Activated CD4-positive, alpha-beta T cell treated with anti-CD3 and anti-CD28 coated beads, Interleukin-2, amount 10 ng/mL, durations not matched to agents 24 days and 14 days (primary cell): ENCODE results near the gene TWF2. TPM values are rescaled to one million over a fixed set of nuclear protein-coding genes. Genes with fewer than 3 reads are reported as not detected.

Experiments
- DNase-seq: peaks from one replicate; pipeline ENCODE4 v3.0.0; 2022
- H3K27ac Mint-ChIP-seq: one replicate; pipeline ENCODE4 v1.8.0; 2022; ENCODE audit warnings: mild to moderate bottlenecking, mixed read lengths
- H3K27me3 Mint-ChIP-seq: one replicate; pipeline ENCODE4 v1.8.0; 2022; ENCODE audit warnings: mixed read lengths
- H3K36me3 Mint-ChIP-seq: one replicate; pipeline ENCODE4 v1.8.0; 2022; ENCODE audit warnings: low read depth, mild to moderate bottlenecking, mixed read lengths
- H3K4me1 Mint-ChIP-seq: one replicate; pipeline ENCODE4 v1.8.0; 2021; ENCODE audit warnings: mixed read lengths
- H3K4me3 Mint-ChIP-seq: one replicate; pipeline ENCODE4 v1.8.0; 2022; ENCODE audit warnings: mild to moderate bottlenecking, moderate library complexity, mixed read lengths
- H3K9me3 Mint-ChIP-seq: one replicate; pipeline ENCODE4 v1.8.0; 2021; ENCODE audit warnings: mixed read lengths
- intact Hi-C: fragments of 100-400 bp; cut with micrococcal nuclease; formaldehyde crosslinking; loops from one replicate; pipeline ENCODE4 v1.15.1; 2023
- total RNA-seq: library from RNA; stranded (reverse); gene quantifications from 2 replicates; pipeline ENCODE4 v1.2.3, GENCODE V29; 2022

Gene TWF2
- total RNA-seq, 1 donor from 2014 or later, result 80.3 TPM

DNA sequence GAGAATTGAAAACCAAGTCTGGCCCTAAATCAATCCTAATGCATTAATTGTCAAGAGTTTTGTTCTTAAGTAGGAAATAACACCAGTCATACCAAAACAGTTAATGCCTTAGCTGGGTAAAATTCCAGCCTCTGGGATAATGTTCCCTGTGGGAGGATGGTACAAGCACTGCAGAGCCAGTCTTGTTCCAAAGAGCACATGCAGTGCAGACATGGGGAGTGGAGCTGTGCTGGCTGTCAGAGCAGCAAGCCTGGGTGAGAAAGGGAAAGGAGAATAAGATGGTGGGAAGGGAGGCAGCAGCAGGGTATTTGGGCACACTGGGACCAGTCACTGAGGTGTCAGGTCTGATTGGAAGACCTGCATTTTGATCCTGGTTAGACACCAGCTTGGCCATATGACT lies 28.9 kb downstream of the TWF2 start:
- Mint-ChIP-seq H3K4me3 (no peak overlapping the region), H3K9me3 (no peaks in the 10 kb centered on the region), H3K4me1 (peaks cover 11% of the 10 kb centered on the region), H3K36me3 (peaks cover 80% of the 10 kb centered on the region), H3K27me3 (no peaks in the 10 kb centered on the region), H3K27ac (no peak overlapping the region)
- no peak for DNase-seq
- intact Hi-C loops, result no loop called here

- H3K4me3 Mint-ChIP-seq, result no peak overlapping the region
- peaks cover 15% of the 10 kb centered on the region for H3K4me1 Mint-ChIP-seq
- H3K36me3 Mint-ChIP-seq, result peaks cover 77% of the 10 kb centered on the region
- no peak for DNase-seq
- no peaks in the 10 kb centered on the region for H3K27me3 Mint-ChIP-seq
- intact Hi-C loops, result no loop called here
- H3K27ac Mint-ChIP-seq, result peak overlapping the region; percentile 66
- no peaks in the 10 kb centered on the region for H3K9me3 Mint-ChIP-seq
Measured at GRCh38 chr3:52208556-52208955, 30.4 kb downstream of the TWF2 start.

- peaks cover 31% of the 10 kb centered on the region for H3K4me1 Mint-ChIP-seq
- H3K36me3 Mint-ChIP-seq, result peaks cover 79% of the 10 kb centered on the region
- DNase-seq, result no peak
- H3K27me3 Mint-ChIP-seq, result no peaks in the 10 kb centered on the region
- no peak overlapping the region for H3K4me3 Mint-ChIP-seq
- no peak overlapping the region for H3K27ac Mint-ChIP-seq
- no peaks in the 10 kb centered on the region for H3K9me3 Mint-ChIP-seq
- intact Hi-C loops, result no loop called here
Measured at GRCh38 chr3:52205727-52206372, 33.1 kb downstream of the TWF2 start.

DNA sequence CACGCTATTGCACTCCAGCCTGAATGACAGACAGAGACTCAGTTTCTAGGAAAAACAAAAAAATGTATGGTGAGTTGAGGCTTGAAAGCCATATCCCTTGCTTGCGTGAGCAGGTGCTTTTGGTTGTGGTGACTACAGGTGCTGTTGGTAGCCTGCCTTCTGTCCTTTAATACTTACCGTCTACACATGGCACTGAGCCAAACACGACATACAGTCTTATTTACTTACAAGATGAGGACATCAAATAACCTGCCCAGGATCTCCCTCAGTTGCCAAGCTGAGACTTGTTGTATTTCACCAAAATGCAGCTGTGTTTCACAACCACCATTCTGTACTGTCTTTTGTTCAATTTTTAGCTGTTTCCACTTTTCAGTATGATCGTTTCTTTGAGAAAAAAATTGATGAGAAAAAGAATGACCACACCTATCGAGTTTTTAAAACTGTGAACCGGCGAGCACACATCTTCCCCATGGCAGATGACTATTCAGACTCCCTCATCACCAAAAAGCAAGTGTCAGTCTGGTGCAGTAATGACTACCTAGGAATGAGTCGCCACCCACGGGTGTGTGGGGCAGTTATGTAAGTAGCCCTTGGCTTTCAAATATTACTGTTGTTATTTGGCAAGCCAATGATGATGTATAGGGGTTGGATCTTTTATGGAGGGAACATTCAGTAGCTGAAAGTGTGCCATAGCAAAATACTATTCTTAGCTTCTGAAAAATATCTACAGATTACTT lies 34.5 kb downstream of the TWF2 start:
- no peaks in the 10 kb centered on the region for H3K27me3 Mint-ChIP-seq
- intact Hi-C loops, result no loop called here
- H3K4me1 Mint-ChIP-seq, result peaks cover 38% of the 10 kb centered on the region
- H3K9me3 Mint-ChIP-seq, result no peaks in the 10 kb centered on the region
- H3K27ac Mint-ChIP-seq, result peak overlapping the region; percentile 52
- H3K4me3 Mint-ChIP-seq, result no peak overlapping the region
- peaks cover 75% of the 10 kb centered on the region for H3K36me3 Mint-ChIP-seq
- DNase-seq, result no peak

DNA sequence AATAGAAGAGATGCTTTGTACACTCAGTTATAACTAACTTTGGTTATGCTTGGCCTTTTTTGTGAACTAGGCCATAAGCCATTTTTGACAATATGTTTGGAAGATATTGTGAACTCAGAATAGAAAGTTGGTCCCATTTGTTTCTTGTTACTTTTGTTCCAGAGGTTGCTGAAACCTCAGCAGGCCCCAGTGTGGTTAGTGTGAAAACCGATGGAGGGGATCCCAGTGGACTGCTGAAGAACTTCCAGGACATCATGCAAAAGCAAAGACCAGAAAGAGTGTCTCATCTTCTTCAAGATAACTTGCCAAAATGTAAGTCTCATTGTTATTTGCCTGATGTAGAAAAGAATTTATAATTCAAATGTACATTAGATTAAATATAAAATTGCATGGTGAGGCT lies 35.3 kb downstream of the TWF2 start:
- Mint-ChIP-seq H3K9me3 (no peaks in the 10 kb centered on the region), H3K27ac (no peak overlapping the region), H3K4me3 (no peak overlapping the region), H3K4me1 (peaks cover 45% of the 10 kb centered on the region), H3K36me3 (peaks cover 77% of the 10 kb centered on the region), H3K27me3 (no peaks in the 10 kb centered on the region)
- DNase-seq, result no peak
- intact Hi-C loops, result no loop called here

DNA sequence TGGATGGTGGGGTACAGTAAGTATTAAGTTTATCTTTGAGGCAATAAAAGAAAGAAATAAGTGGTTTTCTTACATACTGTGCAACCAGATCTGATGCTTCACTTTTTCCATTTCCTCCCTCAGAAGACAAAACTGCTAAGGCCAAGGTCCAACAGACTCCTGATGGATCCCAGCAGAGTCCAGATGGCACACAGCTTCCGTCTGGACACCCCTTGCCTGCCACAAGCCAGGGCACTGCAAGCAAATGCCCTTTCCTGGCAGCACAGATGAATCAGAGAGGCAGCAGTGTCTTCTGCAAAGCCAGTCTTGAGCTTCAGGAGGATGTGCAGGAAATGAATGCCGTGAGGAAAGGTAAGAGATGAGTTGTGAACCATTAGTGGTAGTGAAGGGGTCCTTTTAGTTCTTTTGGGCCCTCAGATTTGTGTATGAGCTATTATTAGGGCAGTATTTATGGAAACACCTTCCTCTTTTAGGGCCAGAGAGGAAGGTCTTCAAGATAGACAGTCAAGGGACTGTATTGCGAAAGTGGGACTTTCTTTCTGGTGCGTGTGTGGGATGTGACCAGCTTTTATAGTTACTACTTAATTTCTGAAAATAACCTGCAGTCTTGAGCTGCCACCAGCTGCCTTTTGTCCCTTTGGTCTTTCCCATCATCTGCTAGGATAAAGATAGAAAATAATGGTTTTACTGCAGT lies 36.4 kb downstream of the TWF2 start:
- Mint-ChIP-seq H3K4me1 (peaks cover 50% of the 10 kb centered on the region), H3K27ac (peak overlapping the region; percentile 88), H3K9me3 (no peaks in the 10 kb centered on the region), H3K4me3 (no peak overlapping the region), H3K36me3 (peaks cover 71% of the 10 kb centered on the region), H3K27me3 (no peaks in the 10 kb centered on the region)
- no peak for DNase-seq
- intact Hi-C loops, result no loop called here

- peak overlapping the region; percentile 79 for H3K27ac Mint-ChIP-seq
- DNase-seq, result no peak
- H3K9me3 Mint-ChIP-seq, result no peaks in the 10 kb centered on the region
- H3K4me1 Mint-ChIP-seq, result peaks cover 59% of the 10 kb centered on the region
- peaks cover 61% of the 10 kb centered on the region for H3K36me3 Mint-ChIP-seq
- no peaks in the 10 kb centered on the region for H3K27me3 Mint-ChIP-seq
- peak overlapping the region; percentile 27 for H3K4me3 Mint-ChIP-seq
- intact Hi-C loops, result no loop called here
Measured at GRCh38 chr3:52200981-52201679, 37.8 kb downstream of the TWF2 start.

GRCh38 chr3:52198643-52199608 lies 40.0 kb downstream of the TWF2 start:
- H3K27ac Mint-ChIP-seq, result peak overlapping the region; percentile 89
- DNase-seq, result peak; percentile 58
- H3K4me1 Mint-ChIP-seq, result peaks cover 57% of the 10 kb centered on the region
- no peaks in the 10 kb centered on the region for H3K9me3 Mint-ChIP-seq
- intact Hi-C loops, result loop anchor here (1.0 to 10.0 kb wide), 4 partner anchors 45 to 336 kb away; partner anchors contain the start of genes DUSP7, NT5DC2, POC1A and RPL29
- H3K27me3 Mint-ChIP-seq, result no peaks in the 10 kb centered on the region
- H3K36me3 Mint-ChIP-seq, result peaks cover 45% of the 10 kb centered on the region
- peak overlapping the region; percentile 100 for H3K4me3 Mint-ChIP-seq

GRCh38 chr3:52197842-52198625 lies 40.9 kb downstream of the TWF2 start, which contains the start of gene ALAS1:
Gene ALAS1, plus strand, starts transcription at chr3:52198160. Its CDS starts 1,082 bp downstream, at chr3:52199242.
- H3K4me3 Mint-ChIP-seq, result peak within 1 kb of the TSS; percentile 100
- peaks cover 37% of the 10 kb centered on the region for H3K36me3 Mint-ChIP-seq
- H3K27me3 Mint-ChIP-seq, result no peaks in the 10 kb centered on the region
- peak within 1 kb of the TSS; percentile 89 for H3K27ac Mint-ChIP-seq
- DNase-seq, result peak; percentile 99
- peaks cover 52% of the 10 kb centered on the region for H3K4me1 Mint-ChIP-seq
- no peaks in the 10 kb centered on the region for H3K9me3 Mint-ChIP-seq
- intact Hi-C loops, result loop anchor here (1.0 to 10.0 kb wide), 4 partner anchors 44 to 337 kb away; partner anchors contain the start of genes DUSP7, NT5DC2, POC1A and RPL29

DNA sequence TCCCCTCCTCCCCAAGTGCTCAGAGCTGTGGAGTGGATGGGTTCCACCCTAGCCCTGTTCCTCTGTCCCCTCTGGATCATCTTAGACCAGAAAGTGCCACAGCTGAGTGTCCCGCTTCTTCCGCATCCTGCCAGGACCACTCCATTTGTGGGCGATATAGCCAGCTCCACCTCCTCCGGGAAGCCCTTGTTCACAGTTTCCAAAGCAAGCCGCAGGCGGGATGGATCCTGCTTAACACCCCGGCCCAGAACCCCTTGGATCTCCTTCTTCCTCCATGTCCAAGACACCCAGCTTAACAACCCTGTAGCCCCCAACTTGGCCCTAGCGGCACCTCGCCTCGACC lies 41.5 kb downstream of the TWF2 start:
- no peak for DNase-seq
- H3K9me3 Mint-ChIP-seq, result no peaks in the 10 kb centered on the region
- no peaks in the 10 kb centered on the region for H3K27me3 Mint-ChIP-seq
- peak overlapping the region; percentile 85 for H3K27ac Mint-ChIP-seq
- intact Hi-C loops, result loop anchor here (5.0 to 10.0 kb wide), 2 partner anchors 200 to 337 kb away; partner anchors contain the start of genes NT5DC2, RPL29 and UQCC5
- peaks cover 50% of the 10 kb centered on the region for H3K4me1 Mint-ChIP-seq
- peak overlapping the region; percentile 100 for H3K4me3 Mint-ChIP-seq
- H3K36me3 Mint-ChIP-seq, result peaks cover 33% of the 10 kb centered on the region

- H3K9me3 Mint-ChIP-seq, result no peaks in the 10 kb centered on the region
- peaks cover 29% of the 10 kb centered on the region for H3K36me3 Mint-ChIP-seq
- H3K27me3 Mint-ChIP-seq, result no peaks in the 10 kb centered on the region
- peak overlapping the region; percentile 85 for H3K27ac Mint-ChIP-seq
- peaks cover 48% of the 10 kb centered on the region for H3K4me1 Mint-ChIP-seq
- DNase-seq, result peak; percentile 60
- intact Hi-C loops, result loop anchor here (5.0 to 10.0 kb wide), 2 partner anchors 200 to 338 kb away; partner anchors contain the start of genes NT5DC2, RPL29 and UQCC5
- H3K4me3 Mint-ChIP-seq, result no peak overlapping the region
Measured at GRCh38 chr3:52196977-52197376, 42.0 kb downstream of the TWF2 start.

DNA sequence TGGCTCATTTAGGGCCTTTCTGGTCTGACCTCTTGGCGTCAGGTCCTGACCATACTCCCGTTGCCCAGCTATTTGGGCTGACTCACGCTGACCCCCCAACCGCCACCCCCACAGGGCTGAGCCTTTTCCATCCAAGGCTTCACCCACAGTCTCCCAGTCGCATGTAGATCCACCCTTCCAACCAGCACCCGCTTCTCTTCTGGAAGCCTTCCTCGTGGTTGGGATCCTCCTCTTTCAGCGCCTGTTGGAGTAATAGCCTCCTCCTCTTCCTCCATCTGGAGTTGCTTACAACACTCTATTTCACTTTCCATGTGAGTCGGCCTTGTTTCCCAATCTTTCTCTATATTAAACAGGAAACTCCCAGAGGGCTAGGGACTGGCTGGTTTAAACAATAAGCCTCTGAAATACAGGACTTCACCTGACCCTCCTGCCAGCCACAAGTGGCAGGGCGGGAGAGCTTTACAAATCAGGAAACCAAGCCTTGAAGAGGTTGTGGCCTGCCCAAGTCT lies 43.1 kb downstream of the TWF2 start:
- Mint-ChIP-seq H3K27me3 (no peaks in the 10 kb centered on the region), H3K27ac (peak overlapping the region; percentile 43), H3K9me3 (no peaks in the 10 kb centered on the region), H3K4me1 (peaks cover 37% of the 10 kb centered on the region), H3K36me3 (peaks cover 18% of the 10 kb centered on the region), H3K4me3 (no peak overlapping the region)
- DNase-seq, result no peak
- intact Hi-C loops, result loop anchor here (5.0 to 10.0 kb wide), 2 partner anchors 199 to 339 kb away; partner anchors contain the start of genes NT5DC2, RPL29 and UQCC5
